PC-9 (cell line): ENCODE measurements around the gene HOXD10. TPM values are rescaled to one million over a fixed set of nuclear protein-coding genes. Genes with fewer than 3 reads are reported as not detected.

Experiments
- BruUV-seq: library from RNA; stranded (reverse); fragments of 400-500 nt; replicated peaks from 2 replicates; lab custom pipeline; 2021; lab: Mats Ljungman, UMichigan
- CTCF ChIA-PET: fragments of 300-600 bp; sonication (Branson Sonifier 250); formaldehyde crosslinking; loops from one replicate; lab custom pipeline; 2022; ENCODE audit warnings: antibody characterized with exemption; lab: Charles Lee
- POLR2A ChIA-PET: fragments of 300-600 bp; sonication (Branson Sonifier 250); formaldehyde crosslinking; loops from one replicate; lab custom pipeline; 2022; ENCODE audit warnings: antibody characterized with exemption; ENCODE audit not compliant: unreplicated experiment; lab: Charles Lee
- DNase-seq, 2 experiments: peaks; one replicate each; pipeline versions ENCODE4 v3.0.0 to v3.0.0-alpha.2; 2015 to 2022; ENCODE audit warnings: mixed read lengths in 1 of 2
- H2AFZ ChIP-seq: fragments of 200-600 bp; sonication (generic); 2 replicates; pipeline ENCODE4 v1.8.1; 2017; ENCODE audit warnings: antibody characterized with exemption
- H3F3A ChIP-seq: fragments of 200-600 bp; sonication (generic); 2 replicates; pipeline ENCODE4 v1.8.1; 2017; ENCODE audit warnings: antibody characterized with exemption, mild to moderate bottlenecking, low read depth; ENCODE audit not compliant: insufficient read depth
- H3K27ac ChIP-seq: fragments of 200-600 bp; sonication (generic); 2 replicates; pipeline ENCODE4 v1.6.1; 2016; ENCODE audit warnings: mixed run types
- H3K27me3 ChIP-seq: fragments of 200-600 bp; sonication (generic); 2 replicates; pipeline ENCODE4 v1.6.1; 2016; ENCODE audit warnings: low read depth, mixed run types; ENCODE audit not compliant: insufficient read depth
- H3K36me3 ChIP-seq: fragments of 200-600 bp; sonication (generic); 2 replicates; pipeline ENCODE4 v1.6.1; 2016; ENCODE audit warnings: low read depth, mixed run types
- H3K4me1 ChIP-seq: fragments of 200-600 bp; sonication (generic); replicated peaks from 2 replicates; pipeline ENCODE4 v1.6.1; 2016; ENCODE audit warnings: mixed run types; ENCODE audit not compliant: insufficient read depth
- H3K4me2 ChIP-seq: fragments of 200-600 bp; sonication (generic); 2 replicates; pipeline ENCODE4 v1.6.1; 2017; ENCODE audit warnings: mixed run types
- H3K4me3 ChIP-seq: fragments of 200-600 bp; sonication (generic); 2 replicates; pipeline ENCODE4 v1.6.1; 2016; ENCODE audit warnings: mixed run types
- H3K79me2 ChIP-seq: fragments of 200-600 bp; sonication (generic); 2 replicates; pipeline ENCODE4 v1.6.1; 2017; ENCODE audit warnings: low read depth, mixed run types
- H3K9me2 ChIP-seq: fragments of 200-600 bp; sonication (generic); 2 replicates; pipeline ENCODE4 v1.8.1; 2017; ENCODE audit warnings: mild to moderate bottlenecking; ENCODE audit not compliant: insufficient read depth
- H3K9me3 ChIP-seq: fragments of 200-600 bp; sonication (generic); 2 replicates; pipeline ENCODE4 v1.8.1; 2016; ENCODE audit warnings: low read depth; ENCODE audit not compliant: insufficient read depth
- H4K20me1 ChIP-seq: fragments of 200-600 bp; sonication (generic); 2 replicates; pipeline ENCODE4 v1.8.1; 2017; ENCODE audit not compliant: insufficient read depth
- EZH2 ChIP-seq: fragments of 200-600 bp; sonication (generic); IDR thresholded peaks from 2 replicates; pipeline ENCODE4 v1.8.0; 2017; ENCODE audit warnings: antibody characterized with exemption, low read depth
- intact Hi-C: fragments of 100-400 bp; cut with micrococcal nuclease; formaldehyde crosslinking; loops from one replicate; pipeline ENCODE4 v1.10.0; 2022; ENCODE audit not compliant: unreplicated experiment
- total RNA-seq: library from RNA; stranded (reverse); gene quantifications from 2 replicates; pipeline ENCODE4 v1.2.3, GENCODE V29; 2021
- TF ChIP-seq, protein P1 (sequence below): fragments of 200-600 bp; sonication (generic); conservative IDR thresholded peaks from 2 replicates; pipeline ENCODE4 v1.6.1; 2017; ENCODE audit warnings: mixed run types, antibody characterized with exemption, mild to moderate bottlenecking, moderate library complexity

HOXD10 gene
- total RNA-seq, 1 experiment from 2014 or later = not detected

DNA sequence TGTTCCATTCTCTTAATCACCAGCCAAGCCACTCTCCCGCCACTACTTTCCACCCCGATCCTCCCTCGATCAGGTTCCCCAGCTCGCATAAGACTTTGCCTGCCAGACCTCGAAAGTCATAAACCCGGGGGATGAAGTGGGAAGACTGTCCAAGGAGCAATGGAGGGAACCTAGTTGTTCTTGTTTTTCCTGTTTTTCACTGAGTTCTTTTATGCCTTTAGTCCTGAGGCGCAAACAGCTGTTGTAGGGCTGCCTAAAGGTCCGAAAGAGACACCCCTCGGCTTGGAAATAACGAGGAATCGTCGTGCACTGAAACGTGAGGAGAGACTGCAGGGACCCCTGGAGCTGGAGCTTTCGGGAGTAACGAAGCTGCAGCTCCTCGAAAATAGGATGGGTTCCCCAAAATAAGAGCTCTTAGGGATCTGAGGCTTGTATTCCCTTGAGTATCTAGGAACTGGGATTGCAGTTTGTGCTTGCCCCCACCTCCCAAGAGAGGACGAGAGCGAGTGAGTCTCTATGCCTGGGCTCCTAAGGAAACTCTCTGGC lies 18.7 kb upstream of the HOXD10 start:
- Histone ChIP-seq H3F3A (no peaks in the 10 kb centered on the region), H3K4me2 (peak overlapping the region; percentile 90), H3K9me3 (no peaks in the 10 kb centered on the region), H3K9me2 (no peaks in the 10 kb centered on the region), H3K79me2 (no peaks in the 10 kb centered on the region), H3K27me3 (peaks cover 52% of the 10 kb centered on the region), H3K36me3 (no peaks in the 10 kb centered on the region), H2AFZ (peak overlapping the region; percentile 91), H4K20me1 (no peaks in the 10 kb centered on the region), H3K4me3 (peak overlapping the region; percentile 65; the same call in 1 of the 2 replicates), H3K27ac (no peak overlapping the region), H3K4me1 (peaks cover 13% of the 10 kb centered on the region; the same call in 1 of the 2 replicates)
- POLR2A ChIA-PET = interaction anchor here (0.7 kb wide), 1 partner anchor 1652 kb away, joined by 3 read pairs; no protein-coding TSS in a partner anchor
- intact Hi-C loops = loop anchor here (1.0 to 10.0 kb wide), 8 partner anchors 96 to 1633 kb away; partner anchors contain the start of gene LNPK
- DNase-seq = no peak
- CTCF ChIA-PET = interaction anchor here (0.5 to 2.3 kb wide), 11 partner anchors 9 to 1382 kb away, joined by 3 to 22 read pairs (median 4); no protein-coding TSS in a partner anchor
- no TSS peak for BruUV-seq
- no peak for TF ChIP-seq EZH2
- TF ChIP-seq, protein P1, sequence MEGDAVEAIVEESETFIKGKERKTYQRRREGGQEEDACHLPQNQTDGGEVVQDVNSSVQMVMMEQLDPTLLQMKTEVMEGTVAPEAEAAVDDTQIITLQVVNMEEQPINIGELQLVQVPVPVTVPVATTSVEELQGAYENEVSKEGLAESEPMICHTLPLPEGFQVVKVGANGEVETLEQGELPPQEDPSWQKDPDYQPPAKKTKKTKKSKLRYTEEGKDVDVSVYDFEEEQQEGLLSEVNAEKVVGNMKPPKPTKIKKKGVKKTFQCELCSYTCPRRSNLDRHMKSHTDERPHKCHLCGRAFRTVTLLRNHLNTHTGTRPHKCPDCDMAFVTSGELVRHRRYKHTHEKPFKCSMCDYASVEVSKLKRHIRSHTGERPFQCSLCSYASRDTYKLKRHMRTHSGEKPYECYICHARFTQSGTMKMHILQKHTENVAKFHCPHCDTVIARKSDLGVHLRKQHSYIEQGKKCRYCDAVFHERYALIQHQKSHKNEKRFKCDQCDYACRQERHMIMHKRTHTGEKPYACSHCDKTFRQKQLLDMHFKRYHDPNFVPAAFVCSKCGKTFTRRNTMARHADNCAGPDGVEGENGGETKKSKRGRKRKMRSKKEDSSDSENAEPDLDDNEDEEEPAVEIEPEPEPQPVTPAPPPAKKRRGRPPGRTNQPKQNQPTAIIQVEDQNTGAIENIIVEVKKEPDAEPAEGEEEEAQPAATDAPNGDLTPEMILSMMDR = peak; percentile 35; the same call in 1 of the 2 replicates

DNA sequence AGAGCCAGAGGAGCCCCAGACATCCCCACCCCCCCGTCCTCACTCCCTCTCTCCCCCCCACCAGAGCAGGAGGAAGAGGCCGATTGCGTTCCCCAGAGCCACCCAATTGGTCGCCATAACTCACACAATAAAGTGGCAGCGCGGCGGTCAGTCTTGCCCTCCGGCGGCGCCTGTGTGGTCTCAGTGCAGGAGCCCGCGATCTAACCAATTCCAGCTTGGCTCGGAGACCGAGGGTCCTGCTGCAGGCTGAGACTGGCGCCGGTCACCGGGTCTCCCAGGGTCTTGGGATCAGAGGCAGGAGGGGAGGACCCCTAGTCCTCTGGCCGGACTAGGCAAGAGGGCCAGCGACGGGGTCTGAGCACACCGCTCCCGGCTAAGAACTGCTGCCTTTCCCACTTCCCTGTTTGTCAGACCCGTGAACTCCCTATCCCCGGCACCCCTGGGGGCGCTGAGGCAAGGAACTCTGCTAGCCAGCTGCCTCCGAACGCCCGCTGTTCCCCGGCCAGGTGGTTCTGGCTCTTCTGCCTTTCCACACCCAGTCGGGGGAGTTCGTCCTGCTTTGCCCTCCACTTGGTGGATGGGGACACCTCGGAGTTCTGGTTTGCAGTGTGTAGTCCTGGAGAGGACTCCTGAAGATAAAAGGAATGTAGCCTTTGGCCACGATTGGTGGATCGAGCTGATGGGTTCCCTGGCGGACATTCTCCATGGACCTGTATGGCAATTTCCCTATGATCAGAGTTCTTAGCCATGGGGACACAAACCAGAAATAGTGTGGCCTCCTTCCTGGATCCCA lies 18.0 kb upstream of the HOXD10 start:
- Histone ChIP-seq H3K9me3 (no peaks in the 10 kb centered on the region), H3K4me3 (no peak overlapping the region), H4K20me1 (no peaks in the 10 kb centered on the region), H3K4me1 (peaks cover 13% of the 10 kb centered on the region; the same call in 1 of the 2 replicates), H3F3A (no peaks in the 10 kb centered on the region), H3K27me3 (peaks cover 53% of the 10 kb centered on the region), H3K79me2 (no peaks in the 10 kb centered on the region), H3K9me2 (no peaks in the 10 kb centered on the region), H3K4me2 (0 out of 2 replicates have a peak overlapping the region, but pooled peaks have one; percentile 90), H3K36me3 (no peaks in the 10 kb centered on the region), H3K27ac (no peak overlapping the region), H2AFZ (no peak overlapping the region)
- intact Hi-C loops = loop anchor here (5.0 to 10.0 kb wide), 2 partner anchors 1066 to 1634 kb away; no protein-coding TSS in a partner anchor
- no peak for TF ChIP-seq EZH2
- TF ChIP-seq, protein P1 = no peak
- POLR2A ChIA-PET = no interaction called here
- no peak for DNase-seq
- CTCF ChIA-PET = interaction anchor here (0.6 to 2.3 kb wide), 4 partner anchors 408 to 1096 kb away, joined by 3 to 22 read pairs (median 8); no protein-coding TSS in a partner anchor
- BruUV-seq = no TSS peak

DNA sequence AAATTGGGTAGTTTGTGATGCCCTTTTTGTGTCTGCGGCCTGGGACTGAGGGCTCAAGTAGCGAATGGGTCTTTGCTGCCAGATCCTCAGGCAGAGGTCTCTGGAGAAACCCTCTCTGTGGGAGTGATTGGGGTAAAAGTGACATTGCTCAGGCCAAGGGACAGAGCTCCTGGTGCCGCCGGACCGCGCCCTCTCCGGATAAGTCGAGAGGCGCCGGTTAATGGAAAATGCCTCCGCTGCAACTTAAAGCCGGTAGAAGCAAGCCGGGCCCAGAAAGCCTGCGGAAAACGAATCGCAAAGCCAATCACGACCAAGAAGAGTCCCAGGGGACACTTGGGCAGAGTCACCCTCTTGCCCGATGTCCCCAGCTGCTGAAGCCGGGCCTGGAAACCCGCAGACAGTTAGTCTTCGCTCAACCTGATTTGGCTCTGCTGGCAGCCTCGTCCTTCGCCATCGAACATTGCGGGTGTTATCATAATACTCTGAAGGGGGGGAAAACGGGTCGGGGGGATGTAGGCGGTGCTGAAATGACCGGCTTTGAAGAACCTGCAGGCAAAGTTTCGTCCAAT lies 17.3 kb upstream of the HOXD10 start:
- no peaks in the 10 kb centered on the region for H4K20me1 ChIP-seq
- no peak for DNase-seq
- H3K4me3 ChIP-seq = no peak overlapping the region
- ChIA-PET CTCF (no interaction called here), POLR2A (no interaction called here)
- H3K9me3 ChIP-seq = no peaks in the 10 kb centered on the region
- no peaks in the 10 kb centered on the region for H3K79me2 ChIP-seq
- TF ChIP-seq, protein P1 = no peak
- TF ChIP-seq EZH2 = no peak
- H3K27me3 ChIP-seq = peaks cover 53% of the 10 kb centered on the region
- no peaks in the 10 kb centered on the region for H3F3A ChIP-seq
- H3K4me2 ChIP-seq = no peak overlapping the region
- BruUV-seq = no TSS peak
- H2AFZ ChIP-seq = no peak overlapping the region
- no peaks in the 10 kb centered on the region for H3K36me3 ChIP-seq
- no peak overlapping the region for H3K27ac ChIP-seq
- no peaks in the 10 kb centered on the region for H3K9me2 ChIP-seq
- peaks cover 13% of the 10 kb centered on the region; the same call in 1 of the 2 replicates for H3K4me1 ChIP-seq
- intact Hi-C loops = loop anchor here (5.0 to 10.0 kb wide), 2 partner anchors 1067 to 1634 kb away; no protein-coding TSS in a partner anchor
